Prostate gland (tissue), 2 donors: ENCODE data around the gene PHB1. TPM values are rescaled to one million over a fixed set of nuclear protein-coding genes. Genes with fewer than 3 reads are reported as not detected.

Experiments
- DNase-seq: peaks from one replicate; pipeline ENCODE4 v3.0.0-alpha.2; 2019; ENCODE audit warnings: low spot score
- H3K27ac ChIP-seq, 2 donors: fragments of 200-600 bp; sonication (generic); 2 replicates each; pipeline ENCODE4 v1.5.1; 2017 to 2019
- H3K27me3 ChIP-seq: fragments of 200-600 bp; sonication (generic); replicated peaks from 2 replicates; pipeline ENCODE4 v1.5.1; 2019; ENCODE audit not compliant: insufficient read depth
- H3K36me3 ChIP-seq, 2 donors: fragments of 200-600 bp; sonication (generic); 1 replicate in 1 of 2; 2 replicates in 1 of 2; pipeline versions ENCODE4 v1.5.1 to v1.8.1; 2017 to 2019
- H3K4me1 ChIP-seq: fragments of 200-600 bp; sonication (generic); replicated peaks from 2 replicates; pipeline ENCODE4 v1.5.1; 2019
- H3K4me3 ChIP-seq, 2 donors: fragments of 200-600 bp; sonication (generic); 2 replicates each; pipeline ENCODE4 v1.5.1; 2017 to 2019
- H3K9me3 ChIP-seq: fragments of 200-600 bp; sonication (generic); 2 replicates; pipeline ENCODE4 v1.5.1; 2017
- CTCF ChIP-seq, 4 experiments: fragments of 200-600 bp in 2 of 4; fragments of 450-650 bp in 2 of 4; sonication (generic) in 2 of 4; IDR thresholded peaks; 1 replicate in 3 of 4; 2 replicates in 1 of 4; pipeline ENCODE4 v1.5.1; 2016 to 2019; ENCODE audit warnings: antibody characterized with exemption in 4 of 4, mild to moderate bottlenecking in 2 of 4, moderate library complexity in 2 of 4
- POLR2A ChIP-seq: fragments of 450-650 bp; IDR thresholded peaks from one replicate; pipeline ENCODE4 v1.6.1; 2016; ENCODE audit warnings: antibody characterized with exemption, mild to moderate bottlenecking
- POLR2AphosphoS5 ChIP-seq: sonication (generic); formaldehyde crosslinking; IDR thresholded peaks from one replicate; pipeline ENCODE4 v1.6.1; 2017; ENCODE audit warnings: antibody characterized with exemption
- WGBS: methylation state at CpG from one replicate; pipeline ENCODE4 v1.1.5; 2018; 5-methylcytosine and 5-hydroxymethylcytosine counted together
- intact Hi-C: fragments of 100-400 bp; cut with DNase I; formaldehyde crosslinking; loops from one replicate; pipeline ENCODE4 v1.14.2; 2022
- total RNA-seq, 2 donors: library from RNA; depleted of rRNA; stranded (reverse); fragments of >200 nt; gene quantifications; one replicate each; pipeline ENCODE4 v1.1.0, GENCODE V29; 2016

The PHB1 gene
- total RNA-seq, 2 donors from 2014 or later, result 105 to 135 TPM

GRCh38 chr17:49404906-49405305, 9.8 kb downstream of the PHB1 start:
- no peaks in the 10 kb centered on the region for H3K9me3 ChIP-seq
- intact Hi-C loops, result loop anchor here (10.0 kb wide), 1 partner anchor 150 kb away; no protein-coding TSS in a partner anchor
- WGBS, result 93% methylated on average over 14 of the region's 14 CpGs
- DNase-seq, result no peak
- H3K27ac ChIP-seq, result peak overlapping the region; percentile 84 to 87
- H3K4me1 ChIP-seq, result peaks cover 11% of the 10 kb centered on the region
- no peak for TF ChIP-seq POLR2AphosphoS5
- TF ChIP-seq CTCF (IDR thresholded peaks at IDR 0.05), result no peak
- no peak for TF ChIP-seq POLR2A
- H3K27me3 ChIP-seq, result no peaks in the 10 kb centered on the region
- H3K36me3 ChIP-seq, result peaks cover 6 to 9% of the 10 kb centered on the region in 2 donors
- no peak overlapping the region for H3K4me3 ChIP-seq

GRCh38 chr17:49404361-49404760, 10.3 kb downstream of the PHB1 start:
- peak overlapping the region; percentile 84 to 87 for H3K27ac ChIP-seq
- no peak overlapping the region for H3K4me3 ChIP-seq
- peaks cover 6 to 9% of the 10 kb centered on the region in 2 donors for H3K36me3 ChIP-seq
- 80% methylated on average over 12 of the region's 12 CpGs for WGBS
- peaks cover 11% of the 10 kb centered on the region for H3K4me1 ChIP-seq
- TF ChIP-seq POLR2A, result no peak
- intact Hi-C loops, result loop anchor here (10.0 kb wide), 1 partner anchor 150 kb away; no protein-coding TSS in a partner anchor
- H3K9me3 ChIP-seq, result no peaks in the 10 kb centered on the region
- H3K27me3 ChIP-seq, result no peaks in the 10 kb centered on the region
- no peak for DNase-seq

- peak; percentile 92 for TF ChIP-seq POLR2AphosphoS5
- TF ChIP-seq POLR2A, result no peak
- DNase-seq, result peak; percentile 71
- WGBS, result 45% methylated on average over 10 of the region's 10 CpGs
- no peak overlapping the region for H3K4me3 ChIP-seq
- peaks cover 11% of the 10 kb centered on the region for H3K4me1 ChIP-seq
- H3K36me3 ChIP-seq, result peaks cover 6 to 9% of the 10 kb centered on the region in 2 donors
- H3K9me3 ChIP-seq, result no peaks in the 10 kb centered on the region
- no peaks in the 10 kb centered on the region for H3K27me3 ChIP-seq
- peak overlapping the region; percentile 84 to 87 for H3K27ac ChIP-seq
- intact Hi-C loops, result loop anchor here (10.0 kb wide), 1 partner anchor 151 kb away; no protein-coding TSS in a partner anchor
These were observed 11.0 kb downstream of the PHB1 start for GRCh38 chr17:49403514-49404289.

- WGBS, result 64% methylated on average over 6 of the region's 6 CpGs
- intact Hi-C loops, result loop anchor here (10.0 kb wide), 1 partner anchor 152 kb away; no protein-coding TSS in a partner anchor
- H3K36me3 ChIP-seq, result peaks cover 6 to 9% of the 10 kb centered on the region in 2 donors
- H3K27me3 ChIP-seq, result no peaks in the 10 kb centered on the region
- H3K27ac ChIP-seq, result peak overlapping the region; percentile 84 to 87
- DNase-seq, result no peak
- TF ChIP-seq CTCF (IDR thresholded peaks at IDR 0.05) (no peak), POLR2AphosphoS5 (no peak), POLR2A (no peak)
- peaks cover 8% of the 10 kb centered on the region for H3K4me1 ChIP-seq
- no peak overlapping the region for H3K4me3 ChIP-seq
- H3K9me3 ChIP-seq, result no peaks in the 10 kb centered on the region
These were observed 12.0 kb downstream of the PHB1 start for GRCh38 chr17:49402706-49403105.

- Histone ChIP-seq H3K4me3 (no peak overlapping the region), H3K9me3 (no peaks in the 10 kb centered on the region), H3K36me3 (peaks cover 6 to 9% of the 10 kb centered on the region in 2 donors), H3K4me1 (peaks cover 8% of the 10 kb centered on the region), H3K27ac (peak overlapping the region; percentile 84 to 87), H3K27me3 (no peaks in the 10 kb centered on the region)
- TF ChIP-seq CTCF (IDR thresholded peaks at IDR 0.05), result no peak
- TF ChIP-seq POLR2AphosphoS5, result no peak
- TF ChIP-seq POLR2A, result no peak
- 73% methylated on average over 6 of the region's 6 CpGs for WGBS
- intact Hi-C loops, result loop anchor here (10.0 kb wide), 1 partner anchor 153 kb away; no protein-coding TSS in a partner anchor
- no peak for DNase-seq
These were observed 12.6 kb downstream of the PHB1 start for GRCh38 chr17:49401971-49402611.
